Mesenchymal stem cell (in vitro differentiated cells and primary cell): ENCODE measurements around the gene MR1.

ENCODE experiments used
- DNase-seq: peaks from one replicate; pipeline ENCODE4 v3.0.0-alpha.2; 2013
- H2AFZ ChIP-seq: one replicate; pipeline ENCODE4 v1.6.1; 2013; ENCODE audit warnings: low read depth, mild to moderate bottlenecking, control low read depth, inconsistent platforms, low read length, moderate library complexity
- H2AK5ac ChIP-seq: 2 replicates; pipeline ENCODE4 v1.6.1; 2013; ENCODE audit warnings: low read length, moderate library complexity, mild to moderate bottlenecking, inconsistent platforms; ENCODE audit not compliant: severe bottlenecking
- H2BK120ac ChIP-seq: one replicate; pipeline ENCODE4 v1.6.1; 2013; ENCODE audit warnings: low read depth, mild to moderate bottlenecking, inconsistent platforms, low read length, moderate library complexity
- H2BK12ac ChIP-seq, 2 experiments: one replicate each; pipeline ENCODE4 v1.6.1; 2013; ENCODE audit warnings: inconsistent platforms in 2 of 2, low read length in 2 of 2, mild to moderate bottlenecking in 2 of 2, moderate library complexity in 2 of 2, control low read depth in 1 of 2
- H2BK15ac ChIP-seq: one replicate; pipeline ENCODE4 v1.6.1; 2013; ENCODE audit warnings: mild to moderate bottlenecking, low read depth, inconsistent platforms; ENCODE audit not compliant: poor library complexity, severe bottlenecking
- H2BK5ac ChIP-seq: 2 replicates; pipeline ENCODE4 v1.6.1; 2013; ENCODE audit warnings: low read depth, mild to moderate bottlenecking, low read length, control low read depth, inconsistent platforms; ENCODE audit not compliant: poor library complexity, severe bottlenecking
- H3K14ac ChIP-seq, 2 experiments: one replicate each; pipeline ENCODE4 v1.6.1; 2013; ENCODE audit warnings: inconsistent platforms in 2 of 2, low read length in 2 of 2, control low read depth in 1 of 2, mild to moderate bottlenecking in 1 of 2, moderate library complexity in 1 of 2
- H3K18ac ChIP-seq, 2 experiments: one replicate each; pipeline ENCODE4 v1.6.1; 2013; ENCODE audit warnings: inconsistent platforms in 2 of 2, low read length in 2 of 2, control low read depth in 1 of 2, low read depth in 1 of 2, mild to moderate bottlenecking in 1 of 2
- H3K23ac ChIP-seq, 2 experiments: one replicate each; pipeline ENCODE4 v1.6.1; 2013; ENCODE audit warnings: inconsistent platforms in 2 of 2, low read length in 2 of 2, mild to moderate bottlenecking in 2 of 2, moderate library complexity in 2 of 2, control low read depth in 1 of 2
- H3K27ac ChIP-seq: 2 replicates; pipeline ENCODE4 v1.5.1; 2013; ENCODE audit warnings: mild to moderate bottlenecking, moderate library complexity, low read length, control low read depth, inconsistent platforms; ENCODE audit not compliant: poor library complexity, severe bottlenecking
- H3K27me3 ChIP-seq, 2 experiments: 2 replicates each; pipeline versions ENCODE4 v1.6.1 to v1.7.0; 2013; ENCODE audit warnings: low read length in 2 of 2, mild to moderate bottlenecking in 2 of 2, moderate library complexity in 2 of 2, control low read depth in 1 of 2, inconsistent platforms in 1 of 2; ENCODE audit not compliant: control insufficient read depth in 1 of 2, insufficient read depth in 1 of 2
- H3K36me3 ChIP-seq, 2 experiments: 2 replicates each; pipeline versions ENCODE4 v1.6.1 to v1.7.0; 2013; ENCODE audit warnings: low read length in 2 of 2, control low read depth in 1 of 2, inconsistent platforms in 1 of 2, low read depth in 1 of 2, mild to moderate bottlenecking in 1 of 2; ENCODE audit not compliant: insufficient read depth in 2 of 2, control insufficient read depth in 1 of 2
- H3K4ac ChIP-seq, 2 experiments: one replicate each; pipeline ENCODE4 v1.6.1; 2013; ENCODE audit warnings: inconsistent platforms in 2 of 2, low read length in 2 of 2, mild to moderate bottlenecking in 2 of 2, moderate library complexity in 2 of 2, control low read depth in 1 of 2, low read depth in 1 of 2
- H3K4me1 ChIP-seq: 2 replicates; pipeline ENCODE4 v1.6.1; 2013; ENCODE audit warnings: low read depth, low read length, control low read depth; ENCODE audit not compliant: control insufficient read depth, insufficient read depth
- H3K4me2 ChIP-seq: 2 replicates; pipeline ENCODE4 v1.6.1; 2013; ENCODE audit warnings: low read length, mild to moderate bottlenecking, inconsistent platforms; ENCODE audit not compliant: poor library complexity, severe bottlenecking
- H3K4me3 ChIP-seq, 2 experiments: 2 replicates each; pipeline versions ENCODE4 v1.5.1 to v1.7.0; 2013; ENCODE audit warnings: low read length in 2 of 2, mild to moderate bottlenecking in 2 of 2, control low read depth in 1 of 2, low read depth in 1 of 2; ENCODE audit not compliant: insufficient read depth in 1 of 2
- H3K79me1 ChIP-seq: replicated peaks from 2 replicates; pipeline ENCODE4 v1.6.1; 2013; ENCODE audit warnings: mild to moderate bottlenecking, control low read depth, low read length, inconsistent platforms; ENCODE audit not compliant: poor library complexity, severe bottlenecking
- H3K9ac ChIP-seq: 2 replicates; pipeline ENCODE4 v1.7.0; 2013; ENCODE audit warnings: mild to moderate bottlenecking, low read length, moderate library complexity
- H3K9me3 ChIP-seq: 2 replicates; pipeline ENCODE4 v1.7.0; 2013; ENCODE audit warnings: mild to moderate bottlenecking, low read length; ENCODE audit not compliant: control insufficient read depth
- H4K8ac ChIP-seq: one replicate; pipeline ENCODE4 v1.6.1; 2013; ENCODE audit warnings: inconsistent platforms, mild to moderate bottlenecking, low read length, moderate library complexity
- H4K91ac ChIP-seq: one replicate; pipeline ENCODE4 v1.6.1; 2013; ENCODE audit warnings: mild to moderate bottlenecking, low read length, inconsistent platforms
- WGBS: methylation state at CpG from one replicate; pipeline ENCODE4 v1.1.7; 2013; ENCODE audit warnings: mixed read lengths; 5-methylcytosine and 5-hydroxymethylcytosine counted together

The MR1 gene

DNA sequence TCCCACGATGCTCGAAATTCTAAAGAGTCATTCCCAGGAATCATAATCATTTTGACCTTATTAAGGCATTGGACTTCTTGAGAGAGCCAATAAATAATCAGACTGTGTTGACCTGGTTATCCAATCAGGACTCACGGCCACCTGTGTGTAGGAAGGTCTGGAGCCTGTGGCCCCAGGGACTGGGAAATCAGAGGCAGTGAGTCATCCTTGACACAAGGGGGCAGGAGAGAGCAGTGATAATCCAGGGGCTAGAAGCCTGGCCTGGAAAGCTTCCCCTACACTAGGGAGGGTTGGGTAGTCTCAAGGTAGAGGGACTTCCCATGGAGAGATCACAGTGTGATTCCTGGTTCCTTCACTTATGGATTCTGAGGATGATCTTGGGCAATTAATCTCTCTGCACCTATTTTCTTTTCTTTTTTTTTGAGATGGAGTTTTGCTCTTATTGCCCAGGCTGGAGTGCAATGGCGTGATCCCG, 4.7 kb downstream of the MR1 start:
- H3K4me1 ChIP-seq = no peaks in the 10 kb centered on the region
- no peak overlapping the region for H3K14ac ChIP-seq
- no peak overlapping the region for H2BK5ac ChIP-seq
- no peak overlapping the region for H4K8ac ChIP-seq
- H3K9ac ChIP-seq = no peak overlapping the region
- peak; percentile 66 for DNase-seq
- H3K23ac ChIP-seq = no peak overlapping the region
- H2AK5ac ChIP-seq = no peak overlapping the region
- H4K91ac ChIP-seq = no peak overlapping the region
- no peak overlapping the region for H2BK12ac ChIP-seq
- no peak overlapping the region for H2BK120ac ChIP-seq
- 89% methylated on average over 4 of the region's 5 CpGs for WGBS
- no peak overlapping the region for H3K4me3 ChIP-seq
- H3K27me3 ChIP-seq = no peaks in the 10 kb centered on the region
- no peak overlapping the region for H3K27ac ChIP-seq
- H2BK15ac ChIP-seq = no peak overlapping the region
- H3K4me2 ChIP-seq = no peak overlapping the region
- H3K36me3 ChIP-seq = peaks cover 0 to 10% of the 10 kb centered on the region in 2 experiments
- H3K79me1 ChIP-seq = no peaks in the 10 kb centered on the region
- H3K18ac ChIP-seq = no peak overlapping the region
- H3K9me3 ChIP-seq = no peaks in the 10 kb centered on the region
- H2AFZ ChIP-seq = no peak overlapping the region
- no peak overlapping the region for H3K4ac ChIP-seq

GRCh38 chr1:181040284-181040865, 6.6 kb downstream of the MR1 start:
- no peak overlapping the region for H2BK120ac ChIP-seq
- no peak for DNase-seq
- H2AFZ ChIP-seq = no peak overlapping the region
- H3K9me3 ChIP-seq = no peaks in the 10 kb centered on the region
- H3K14ac ChIP-seq = peak overlapping the region in 1 of 2 experiments; percentile 18
- no peak overlapping the region for H4K91ac ChIP-seq
- 87% methylated on average over 2 of the region's 3 CpGs for WGBS
- peaks cover 5% of the 10 kb centered on the region for H3K4me1 ChIP-seq
- H3K27ac ChIP-seq = no peak overlapping the region
- H2BK5ac ChIP-seq = no peak overlapping the region
- no peak overlapping the region for H3K23ac ChIP-seq
- no peak overlapping the region for H2AK5ac ChIP-seq
- H3K4ac ChIP-seq = no peak overlapping the region
- no peak overlapping the region for H2BK15ac ChIP-seq
- H3K4me2 ChIP-seq = no peak overlapping the region
- H2BK12ac ChIP-seq = no peak overlapping the region
- peaks cover 0 to 10% of the 10 kb centered on the region in 2 experiments for H3K36me3 ChIP-seq
- H3K4me3 ChIP-seq = no peak overlapping the region
- H4K8ac ChIP-seq = no peak overlapping the region
- H3K9ac ChIP-seq = no peak overlapping the region
- H3K18ac ChIP-seq = no peak overlapping the region
- no peaks in the 10 kb centered on the region for H3K79me1 ChIP-seq
- H3K27me3 ChIP-seq = no peaks in the 10 kb centered on the region

DNA sequence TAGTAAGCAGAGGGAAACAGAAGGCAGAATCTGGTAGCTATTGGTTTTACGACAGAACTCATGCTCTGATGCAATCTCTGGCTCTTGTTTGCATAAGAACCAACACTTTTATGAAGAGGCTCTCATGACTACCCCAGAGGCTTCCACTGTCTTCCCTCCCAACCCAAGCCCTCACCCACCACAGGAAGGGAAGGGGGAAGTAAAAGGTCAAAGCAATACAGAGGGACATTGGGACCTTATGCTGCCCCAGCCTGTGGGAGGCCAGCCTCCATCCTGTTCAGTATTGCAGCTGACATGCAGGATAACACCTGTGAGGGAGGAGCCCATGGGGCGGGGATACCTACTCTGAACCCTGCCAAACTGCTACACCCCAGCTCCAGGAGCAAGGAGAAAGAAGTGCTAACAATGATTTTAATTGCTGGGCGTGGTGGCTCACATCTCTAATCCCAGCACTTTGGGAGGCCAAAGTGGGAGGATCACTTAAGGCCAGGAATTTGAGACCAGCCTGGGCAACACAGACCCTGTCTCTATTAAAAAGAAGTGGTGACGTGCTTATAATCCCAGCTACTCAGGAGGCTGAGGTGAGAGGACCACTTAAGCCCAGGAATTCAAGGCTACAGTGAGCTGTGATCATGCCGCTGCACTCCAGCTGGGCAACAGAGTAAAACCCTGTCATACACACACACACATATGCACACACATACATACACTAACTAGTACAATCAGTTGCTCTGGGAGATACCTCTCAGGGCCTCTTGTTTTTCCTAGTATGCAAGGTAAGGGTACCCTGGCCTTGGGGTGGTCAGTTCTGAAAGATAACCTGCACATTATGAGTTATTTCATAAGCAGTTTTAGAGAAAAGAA, 9.5 kb downstream of the MR1 start:
- H3K4me1 ChIP-seq = peaks cover 5% of the 10 kb centered on the region
- H2AFZ ChIP-seq = no peak overlapping the region
- peak overlapping the region in 1 of 2 experiments; percentile 32 for H3K23ac ChIP-seq
- H3K27me3 ChIP-seq = no peaks in the 10 kb centered on the region
- peak overlapping the region in 1 of 2 experiments; percentile 41 for H3K14ac ChIP-seq
- H3K9ac ChIP-seq = no peak overlapping the region
- no peaks in the 10 kb centered on the region for H3K9me3 ChIP-seq
- H3K18ac ChIP-seq = peak overlapping the region in 1 of 2 experiments; percentile 62
- H2BK12ac ChIP-seq = peak overlapping the region in 1 of 2 experiments; percentile 63
- DNase-seq = peak; percentile 47
- no peak overlapping the region for H4K91ac ChIP-seq
- no peak overlapping the region for H3K27ac ChIP-seq
- H3K36me3 ChIP-seq = peaks cover 0 to 9% of the 10 kb centered on the region in 2 experiments
- H4K8ac ChIP-seq = no peak overlapping the region
- no peak overlapping the region for H3K4me3 ChIP-seq
- WGBS = 92% methylated on average over 3 of the region's 5 CpGs
- no peaks in the 10 kb centered on the region for H3K79me1 ChIP-seq
- H2BK120ac ChIP-seq = no peak overlapping the region
- no peak overlapping the region for H2AK5ac ChIP-seq
- no peak overlapping the region for H2BK15ac ChIP-seq
- no peak overlapping the region for H3K4me2 ChIP-seq
- no peak overlapping the region for H3K4ac ChIP-seq
- H2BK5ac ChIP-seq = no peak overlapping the region

DNA sequence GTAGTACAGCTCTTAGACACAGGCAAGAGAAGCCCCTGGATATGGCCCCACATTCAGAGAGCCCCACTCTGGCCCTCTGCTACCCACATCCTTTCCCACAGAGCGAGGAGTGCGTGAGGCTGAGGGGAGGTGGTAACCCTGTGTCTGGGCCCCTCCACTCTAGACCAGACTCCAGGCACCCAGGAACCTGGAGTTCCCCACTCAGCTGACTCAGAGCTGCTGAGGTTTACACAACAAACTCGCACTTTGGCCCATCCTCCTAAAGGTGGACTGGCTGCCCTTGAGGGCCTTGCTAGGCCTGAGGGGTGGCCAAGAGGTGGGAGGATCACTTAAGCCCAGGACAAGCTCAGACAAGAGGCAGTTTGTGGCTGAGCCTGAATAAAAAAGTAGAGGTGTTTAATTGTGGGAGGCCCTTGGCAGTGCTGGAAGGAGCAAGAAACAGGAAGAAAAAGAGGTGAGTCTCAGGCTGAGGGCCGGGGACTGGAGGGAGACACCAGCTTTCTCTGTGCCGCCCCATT, 10.7 kb downstream of the MR1 start:
- Histone ChIP-seq H3K36me3 (peaks cover 0 to 7% of the 10 kb centered on the region in 2 experiments), H3K4me2 (no peak overlapping the region), H2BK5ac (no peak overlapping the region), H2BK12ac (peak overlapping the region in 1 of 2 experiments; percentile 67), H3K4me1 (peaks cover 5% of the 10 kb centered on the region), H3K79me1 (no peaks in the 10 kb centered on the region), H3K23ac (no peak overlapping the region), H3K9ac (no peak overlapping the region), H3K14ac (no peak overlapping the region), H4K8ac (peak overlapping the region; percentile 1), H3K9me3 (no peaks in the 10 kb centered on the region), H3K4ac (no peak overlapping the region), H4K91ac (no peak overlapping the region), H2BK120ac (no peak overlapping the region), H2AK5ac (no peak overlapping the region), H2BK15ac (peak overlapping the region; percentile 23), H3K27me3 (no peaks in the 10 kb centered on the region), H3K27ac (no peak overlapping the region), H2AFZ (no peak overlapping the region), H3K4me3 (no peak overlapping the region), H3K18ac (no peak overlapping the region)
- WGBS = 93% methylated on average over 4 of the region's 5 CpGs
- peak; percentile 60 for DNase-seq
